MM.1S (cell line): Measurements from ENCODE around the gene DOK6.

ENCODE experiments used
- DNase-seq: peaks from one replicate; pipeline ENCODE4 v3.0.0-alpha.2; 2015
- H2AFZ ChIP-seq: fragments of 300-600 bp; sonication (generic); 2 replicates; pipeline ENCODE4 v1.6.0; 2016; ENCODE audit warnings: antibody characterized with exemption, low read length
- H3F3A ChIP-seq: fragments of 300-600 bp; sonication (generic); 2 replicates; pipeline ENCODE4 v1.6.1; 2016; ENCODE audit warnings: mild to moderate bottlenecking, antibody characterized with exemption, low read length, moderate library complexity, mixed read lengths; ENCODE audit not compliant: insufficient read depth
- H3K27ac ChIP-seq: fragments of 300-600 bp; sonication (generic); 2 replicates; pipeline ENCODE4 v1.5.1; 2016; ENCODE audit warnings: mild to moderate bottlenecking, low read length
- H3K27me3 ChIP-seq: fragments of 300-600 bp; sonication (generic); replicated peaks from 2 replicates; pipeline ENCODE4 v1.6.0; 2016; ENCODE audit warnings: low read length; ENCODE audit not compliant: insufficient read depth
- H3K36me3 ChIP-seq: fragments of 300-600 bp; sonication (generic); replicated peaks from 2 replicates; pipeline ENCODE4 v1.6.1; 2016; ENCODE audit warnings: mild to moderate bottlenecking, low read length, mixed read lengths; ENCODE audit not compliant: insufficient read depth
- H3K4me1 ChIP-seq: fragments of 300-600 bp; sonication (generic); 2 replicates; pipeline ENCODE4 v1.6.1; 2016; ENCODE audit warnings: low read length, mixed read lengths
- H3K4me2 ChIP-seq: fragments of 300-600 bp; sonication (generic); 2 replicates; pipeline ENCODE4 v1.6.0; 2016; ENCODE audit warnings: low read depth, low read length
- H3K4me3 ChIP-seq: fragments of 300-600 bp; sonication (generic); 2 replicates; pipeline ENCODE4 v1.5.1; 2016; ENCODE audit warnings: low read length, mixed read lengths
- H3K79me2 ChIP-seq: fragments of 300-600 bp; sonication (generic); 2 replicates; pipeline ENCODE4 v1.6.1; 2016; ENCODE audit warnings: mixed run types, low read length, mixed read lengths
- H3K9ac ChIP-seq: fragments of 300-600 bp; sonication (generic); 2 replicates; pipeline ENCODE4 v1.6.1; 2016; ENCODE audit warnings: low read length, mixed read lengths
- H3K9me2 ChIP-seq: fragments of 300-600 bp; sonication (generic); replicated peaks from 2 replicates; pipeline ENCODE4 v1.6.1; 2016; ENCODE audit warnings: mild to moderate bottlenecking, low read length, mixed read lengths; ENCODE audit not compliant: insufficient read depth
- H3K9me3 ChIP-seq: fragments of 300-600 bp; sonication (generic); replicated peaks from 2 replicates; pipeline ENCODE4 v1.6.1; 2016; ENCODE audit warnings: mild to moderate bottlenecking, low read length, mixed read lengths; ENCODE audit not compliant: insufficient read depth
- H4K20me1 ChIP-seq: fragments of 300-600 bp; sonication (generic); 2 replicates; pipeline ENCODE4 v1.6.1; 2016; ENCODE audit warnings: mild to moderate bottlenecking, low read length, moderate library complexity, mixed read lengths; ENCODE audit not compliant: insufficient read depth
- CTCF ChIP-seq: fragments of 300-600 bp; sonication (generic); IDR thresholded peaks from 2 replicates; pipeline ENCODE4 v1.5.1; 2016; ENCODE audit warnings: antibody characterized with exemption, low read length, mixed read lengths
- EZH2 ChIP-seq: fragments of 300-600 bp; sonication (generic); optimal IDR thresholded peaks from 2 replicates; pipeline ENCODE3; 2017; ENCODE audit warnings: low read depth, mild to moderate bottlenecking, antibody characterized with exemption, low read length, mixed read lengths
- EZH2phosphoT487 ChIP-seq: fragments of 300-600 bp; sonication (generic); IDR thresholded peaks from 2 replicates; pipeline ENCODE4 v1.6.1; 2018; ENCODE audit warnings: antibody characterized with exemption, low read length

The DOK6 gene

GRCh38 chr18:69778680-69779079 lies 378.0 kb downstream of the DOK6 start:
- H3K36me3 ChIP-seq, result no peaks in the 10 kb centered on the region
- no peak overlapping the region for H3K4me3 ChIP-seq
- H3K4me2 ChIP-seq, result no peak overlapping the region
- no peaks in the 10 kb centered on the region for H3F3A ChIP-seq
- H3K27me3 ChIP-seq, result no peaks in the 10 kb centered on the region
- no peak for DNase-seq
- no peak overlapping the region for H3K9ac ChIP-seq
- H3K79me2 ChIP-seq, result no peaks in the 10 kb centered on the region
- H3K4me1 ChIP-seq, result no peaks in the 10 kb centered on the region
- H3K9me3 ChIP-seq, result no peaks in the 10 kb centered on the region
- TF ChIP-seq EZH2 (no peak), EZH2phosphoT487 (no peak), CTCF (no peak)
- H3K9me2 ChIP-seq, result no peaks in the 10 kb centered on the region
- H4K20me1 ChIP-seq, result no peaks in the 10 kb centered on the region
- no peak overlapping the region for H2AFZ ChIP-seq
- H3K27ac ChIP-seq, result no peak overlapping the region

GRCh38 chr18:69780851-69781250 lies 380.2 kb downstream of the DOK6 start:
- no peak overlapping the region for H2AFZ ChIP-seq
- H3K9ac ChIP-seq, result no peak overlapping the region
- H3F3A ChIP-seq, result no peaks in the 10 kb centered on the region
- DNase-seq, result no peak
- no peaks in the 10 kb centered on the region for H3K27me3 ChIP-seq
- H3K9me2 ChIP-seq, result no peaks in the 10 kb centered on the region
- H3K4me2 ChIP-seq, result no peak overlapping the region
- TF ChIP-seq CTCF (no peak), EZH2 (no peak), EZH2phosphoT487 (no peak)
- no peaks in the 10 kb centered on the region for H3K9me3 ChIP-seq
- H4K20me1 ChIP-seq, result no peaks in the 10 kb centered on the region
- no peaks in the 10 kb centered on the region for H3K36me3 ChIP-seq
- no peaks in the 10 kb centered on the region for H3K4me1 ChIP-seq
- no peak overlapping the region for H3K4me3 ChIP-seq
- H3K79me2 ChIP-seq, result no peaks in the 10 kb centered on the region
- H3K27ac ChIP-seq, result no peak overlapping the region

GRCh38 chr18:69784815-69785214 lies 384.1 kb downstream of the DOK6 start:
- Histone ChIP-seq H3K9ac (no peak overlapping the region), H3K27me3 (no peaks in the 10 kb centered on the region), H3K4me1 (no peaks in the 10 kb centered on the region), H2AFZ (no peak overlapping the region), H3F3A (no peaks in the 10 kb centered on the region), H3K9me3 (no peaks in the 10 kb centered on the region), H3K79me2 (no peaks in the 10 kb centered on the region), H3K36me3 (no peaks in the 10 kb centered on the region), H3K9me2 (no peaks in the 10 kb centered on the region), H3K27ac (no peak overlapping the region), H4K20me1 (no peaks in the 10 kb centered on the region), H3K4me2 (no peak overlapping the region), H3K4me3 (no peak overlapping the region)
- TF ChIP-seq EZH2phosphoT487 (no peak), EZH2 (no peak), CTCF (no peak)
- no peak for DNase-seq
